Left hindlimb (tissue), 1 donor: ENCODE measurements around the gene PHC1.
"Not testable (repeated sequence)": the region's sequence is repeated elsewhere in the genome, so short reads cannot be mapped to it uniquely, and the experiment has no call there.

ENCODE experiments used
- DNase-seq: peaks from one replicate; pipeline ENCODE4 v3.0.0-alpha.2; 2018

Gene PHC1

DNA sequence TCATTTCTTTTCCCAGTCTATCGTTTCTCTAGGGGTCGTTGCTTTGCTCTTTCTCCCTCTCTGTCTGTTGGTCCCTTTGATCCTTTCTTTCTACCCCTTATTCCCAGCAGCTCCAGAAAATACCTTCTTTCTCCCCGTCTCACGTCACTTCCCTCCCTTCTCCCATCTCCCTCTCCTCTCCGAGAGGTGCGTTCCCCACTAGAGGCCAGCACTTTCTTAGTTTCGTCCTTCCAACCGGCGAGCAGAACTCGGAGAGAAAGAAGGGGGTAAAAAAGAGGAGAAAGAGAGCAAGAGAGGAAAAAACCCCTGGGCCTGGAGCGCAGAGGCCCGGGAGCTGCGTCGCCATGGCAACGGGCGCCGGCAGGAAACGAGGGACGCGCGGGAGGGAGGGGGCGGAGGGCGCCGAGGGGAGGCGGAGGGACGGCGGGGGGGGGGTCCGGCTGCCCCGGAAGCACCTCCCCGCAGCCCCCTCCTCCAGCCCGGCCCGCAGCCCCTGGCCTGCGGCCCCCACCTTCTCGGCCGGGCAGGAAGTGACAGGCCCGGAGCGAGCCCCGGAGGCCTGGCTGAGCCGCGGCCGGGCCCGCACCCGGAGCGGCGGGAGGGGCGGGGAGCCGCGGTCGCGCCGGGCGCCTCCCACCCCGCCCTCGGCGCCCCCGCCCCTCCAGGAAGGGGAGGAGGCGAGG is at the start of gene PHC1:
TSS of gene PHC1 (plus strand) at position 477 of the 683 bp plus-strand sequence. CDS start 3,169 bp downstream, outside the sequence.
- peak; percentile 93 for DNase-seq

GRCh38 chr12:8866429-8866828 is 47.9 kb upstream of the PHC1 start:
- DNase-seq = no peak

- no peak for DNase-seq
Measured at GRCh38 chr12:8867009-8867408, 47.3 kb upstream of the PHC1 start.

DNA sequence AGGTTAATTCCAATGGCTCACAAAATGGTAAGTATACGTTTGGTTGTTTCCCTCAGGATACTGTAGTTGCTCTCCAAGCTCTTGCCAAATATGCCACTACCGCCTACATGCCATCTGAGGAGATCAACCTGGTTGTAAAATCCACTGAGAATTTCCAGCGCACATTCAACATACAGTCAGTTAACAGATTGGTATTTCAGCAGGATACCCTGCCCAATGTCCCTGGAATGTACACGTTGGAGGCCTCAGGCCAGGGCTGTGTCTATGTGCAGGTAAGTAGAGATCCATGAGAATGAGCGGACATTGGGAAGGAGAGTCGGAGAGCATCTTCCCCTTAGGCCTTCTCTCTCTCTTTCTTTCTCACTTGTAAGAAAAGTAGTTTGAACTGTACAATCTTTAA is 46.5 kb upstream of the PHC1 start:
- no peak for DNase-seq

- DNase-seq = no peak
Measured at GRCh38 chr12:8870586-8870985, 43.7 kb upstream of the PHC1 start.

DNA sequence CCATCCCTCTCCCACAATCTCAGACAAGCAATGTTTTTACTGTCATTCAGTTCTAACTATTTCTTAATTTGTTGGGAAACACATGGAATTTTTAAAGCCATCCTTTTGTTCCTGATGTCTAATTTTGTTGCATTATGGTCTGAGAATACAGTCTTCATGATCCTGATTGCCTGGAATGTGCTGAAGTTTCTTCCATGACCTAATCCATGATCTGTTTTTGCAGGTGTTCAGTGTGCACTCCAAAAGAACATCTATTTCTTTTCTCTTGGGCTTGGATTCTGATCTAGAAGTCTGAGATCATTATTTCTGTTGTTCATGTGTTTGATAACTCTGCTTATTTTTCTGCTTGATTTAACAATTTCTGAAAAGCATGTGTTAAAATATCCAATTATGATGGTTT is 43.2 kb upstream of the PHC1 start:
- no peak for DNase-seq

GRCh38 chr12:8876887-8877286 is 37.4 kb upstream of the PHC1 start:
- DNase-seq = no peak

DNA sequence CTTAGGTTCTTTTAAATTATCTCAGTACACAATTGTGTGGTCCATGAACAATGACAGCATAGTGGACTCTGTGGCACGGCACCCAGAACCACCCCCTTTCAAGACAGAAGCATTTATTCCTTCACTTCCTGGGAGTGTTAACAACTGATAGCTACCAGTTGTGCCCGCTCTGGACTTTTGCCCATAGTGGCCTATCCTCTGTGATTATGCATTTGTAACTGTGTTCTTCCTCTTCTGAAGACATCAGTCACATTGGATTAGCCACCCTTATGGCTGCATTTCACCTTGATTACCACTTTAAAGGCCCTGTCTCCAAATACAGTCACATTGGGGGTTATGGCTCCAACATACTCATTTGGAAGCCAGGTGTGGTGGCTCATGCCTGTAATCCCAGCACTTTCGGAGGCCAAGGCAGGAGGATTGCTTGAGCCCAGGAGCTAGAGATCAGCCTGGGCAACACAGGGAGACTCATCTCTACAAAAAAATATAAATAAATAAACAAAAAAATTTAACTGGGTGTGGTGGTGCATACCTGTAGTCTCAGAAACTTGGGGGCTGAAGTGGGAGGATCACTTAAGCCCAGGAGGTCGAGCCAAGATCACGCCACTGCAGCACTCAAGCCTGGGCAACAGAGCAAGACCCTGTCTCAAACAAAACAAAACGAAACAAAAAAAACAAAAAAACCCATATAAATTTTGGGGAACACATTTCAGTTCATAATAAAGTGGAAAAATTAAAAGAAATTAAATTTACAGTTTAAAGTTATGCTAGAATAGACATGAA is 27.6 kb upstream of the PHC1 start:
- DNase-seq = no peak

DNA sequence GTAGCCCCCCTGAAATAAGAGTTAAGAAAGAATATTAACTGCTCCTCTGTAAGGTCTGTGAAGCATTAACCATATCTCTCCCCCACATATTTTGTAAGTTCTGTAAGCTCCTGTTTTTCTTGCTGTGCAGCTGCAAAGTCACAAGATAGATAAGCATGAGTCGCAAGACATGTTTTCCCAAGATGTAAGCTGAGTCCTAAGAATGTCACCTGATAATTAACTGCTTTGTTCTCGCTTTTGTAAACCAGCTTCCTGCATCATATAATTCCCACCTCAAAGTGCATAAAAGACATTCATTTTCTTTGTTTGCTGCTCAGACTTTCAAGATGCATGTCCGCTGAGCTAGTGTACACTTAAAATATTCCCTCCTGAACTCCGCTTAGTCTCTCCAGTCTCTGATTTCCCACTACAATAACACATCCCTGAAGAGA is 27.0 kb upstream of the PHC1 start:
- no peak for DNase-seq

DNA sequence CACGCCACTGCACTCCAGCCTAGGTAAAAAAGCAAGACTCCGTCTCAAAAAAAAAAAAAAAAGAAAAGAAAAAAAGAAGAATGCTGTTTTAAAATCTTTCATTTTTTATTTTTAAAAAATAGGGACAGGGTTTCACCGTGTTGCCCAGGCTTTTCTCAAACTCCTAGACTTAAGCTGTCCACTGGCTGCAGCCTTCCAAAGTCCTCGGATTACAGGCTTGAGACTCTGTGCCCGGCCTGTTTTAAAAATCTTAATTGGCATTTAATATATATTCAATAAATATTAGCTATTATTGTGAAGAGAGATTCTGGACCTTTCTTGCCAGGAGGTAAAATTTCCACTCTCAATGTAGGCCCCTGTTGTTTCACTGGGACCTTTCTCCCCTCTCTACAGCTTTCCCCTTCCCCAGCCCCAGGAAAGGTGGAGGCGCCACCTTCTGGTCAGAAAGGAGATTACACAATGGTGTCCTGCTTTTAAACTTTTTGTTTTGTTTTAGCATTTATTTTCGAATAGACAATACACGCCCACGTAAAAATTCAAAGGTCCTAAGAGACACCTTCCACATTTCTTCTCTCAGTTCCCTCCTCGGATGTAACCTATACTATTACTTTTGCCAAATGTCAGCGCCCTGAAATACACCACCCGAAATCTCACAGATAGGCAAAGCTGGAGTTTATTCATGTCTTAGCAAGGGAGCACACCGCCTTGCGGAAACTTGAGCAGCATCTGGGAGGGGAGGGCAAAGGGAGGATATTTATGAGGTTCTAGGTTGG is 23.8 kb upstream of the PHC1 start:
- DNase-seq = peak; percentile 68

GRCh38 chr12:8891976-8892375 is 22.3 kb upstream of the PHC1 start:
- no peak for DNase-seq

GRCh38 chr12:8894378-8894777 is 19.9 kb upstream of the PHC1 start:
- DNase-seq = no peak

GRCh38 chr12:8894986-8895385 is 19.3 kb upstream of the PHC1 start:
- DNase-seq = no peak

GRCh38 chr12:8897081-8897480 is 17.2 kb upstream of the PHC1 start:
- no peak for DNase-seq

DNA sequence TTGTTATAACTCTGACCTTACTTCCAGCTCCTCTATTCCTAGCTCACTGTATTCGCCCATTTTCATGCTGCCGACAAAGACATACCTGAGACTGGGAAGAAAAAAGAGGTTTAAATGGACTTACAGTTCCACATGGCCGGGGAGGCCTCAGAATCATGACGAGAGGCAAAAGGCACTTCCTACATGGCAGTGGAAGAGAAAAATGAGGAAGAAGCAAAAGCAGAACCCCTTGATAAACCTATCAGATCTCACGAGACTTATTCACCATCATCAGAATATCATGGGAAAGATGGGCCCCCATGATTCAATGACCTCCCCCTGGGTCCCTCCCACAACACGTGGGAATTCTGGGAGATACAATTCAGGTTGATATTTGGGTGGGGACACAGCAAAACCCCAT is 14.5 kb upstream of the PHC1 start:
- no peak for DNase-seq

- DNase-seq = not testable (repeated sequence)
Measured at GRCh38 chr12:8902703-8903102, 11.6 kb upstream of the PHC1 start.

DNA sequence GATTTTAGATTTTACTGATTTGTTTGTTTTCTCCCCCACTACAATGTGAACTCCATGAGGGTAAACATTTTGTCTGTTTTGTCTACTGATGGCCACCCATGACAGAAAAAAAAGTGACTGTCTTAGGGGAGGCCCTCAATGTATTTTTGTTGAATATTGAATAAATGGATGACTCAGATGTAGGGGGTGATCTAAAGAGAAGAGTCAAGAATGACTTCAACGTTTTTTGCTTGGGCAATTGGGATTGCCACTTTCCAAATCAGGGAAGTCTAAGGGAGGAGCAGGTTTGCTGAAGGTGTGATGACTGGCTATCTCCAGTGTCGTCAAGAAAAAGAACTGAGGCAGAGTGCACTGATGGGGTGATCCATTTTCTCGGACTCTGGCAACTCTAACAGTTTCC is 10.7 kb upstream of the PHC1 start:
- no peak for DNase-seq

DNA sequence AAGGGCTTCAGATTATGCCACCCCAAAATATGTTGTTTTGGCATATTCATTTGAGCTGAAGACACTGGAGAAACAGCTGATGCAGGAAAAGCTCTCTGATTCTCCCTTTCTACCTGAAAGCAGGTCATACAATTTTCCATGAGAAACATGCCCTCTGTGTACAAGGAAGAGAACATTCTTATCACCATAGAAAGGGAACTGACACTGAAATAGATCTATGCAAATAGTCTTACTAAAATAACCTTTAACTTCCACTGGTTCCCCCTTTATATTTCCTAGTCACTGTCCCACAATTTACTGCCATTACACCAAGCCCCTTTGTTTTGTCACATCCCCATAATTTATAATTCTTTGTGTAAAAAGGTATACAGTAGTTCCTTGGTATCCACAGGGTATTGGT is 9.6 kb upstream of the PHC1 start:
- no peak for DNase-seq

GRCh38 chr12:8905546-8905945 is 8.8 kb upstream of the PHC1 start:
- no peak for DNase-seq

DNA sequence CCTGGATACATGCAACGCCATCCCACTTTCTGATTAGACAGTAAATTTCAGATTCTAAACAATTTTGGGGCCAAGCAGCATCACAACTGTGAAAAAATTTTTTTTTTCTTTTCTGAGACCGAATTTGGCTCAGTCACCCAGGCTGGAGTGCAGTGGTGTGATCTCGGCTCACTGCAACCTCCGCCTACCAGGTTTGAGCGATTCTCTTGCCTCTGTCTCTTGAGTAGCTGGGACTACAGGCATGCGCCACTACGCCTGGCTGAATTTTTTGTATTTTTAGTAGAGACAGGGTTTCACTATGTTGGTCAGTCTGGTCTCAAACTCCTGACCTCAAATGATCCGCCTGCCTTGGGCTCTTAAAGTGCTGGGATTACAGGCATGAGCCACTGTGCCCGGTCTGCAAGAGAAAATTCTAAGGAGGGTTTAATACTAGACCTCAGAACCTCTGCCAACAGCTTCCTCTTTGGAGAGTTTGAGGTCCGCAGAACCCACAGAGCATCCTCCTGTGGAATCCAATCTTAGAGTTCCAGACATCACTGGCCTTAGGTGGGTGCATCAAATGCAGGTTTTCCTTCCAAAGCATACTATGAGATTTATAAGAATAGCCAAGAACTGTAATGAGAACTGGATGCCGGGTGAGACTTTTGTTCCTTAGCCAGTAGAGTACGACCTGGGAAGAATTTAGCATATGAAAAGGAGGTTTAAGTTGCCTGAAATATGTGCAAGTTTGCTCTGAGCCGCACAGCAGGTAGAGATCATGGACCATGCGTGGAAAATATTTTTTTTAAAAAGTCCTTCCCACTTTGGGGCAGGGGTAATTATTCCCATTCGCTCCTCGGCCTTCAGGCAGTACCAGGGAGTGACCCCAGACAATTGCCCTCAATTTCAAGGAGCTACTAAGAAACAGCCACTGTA is 7.8 kb upstream of the PHC1 start:
- peak; percentile 33 for DNase-seq

DNA sequence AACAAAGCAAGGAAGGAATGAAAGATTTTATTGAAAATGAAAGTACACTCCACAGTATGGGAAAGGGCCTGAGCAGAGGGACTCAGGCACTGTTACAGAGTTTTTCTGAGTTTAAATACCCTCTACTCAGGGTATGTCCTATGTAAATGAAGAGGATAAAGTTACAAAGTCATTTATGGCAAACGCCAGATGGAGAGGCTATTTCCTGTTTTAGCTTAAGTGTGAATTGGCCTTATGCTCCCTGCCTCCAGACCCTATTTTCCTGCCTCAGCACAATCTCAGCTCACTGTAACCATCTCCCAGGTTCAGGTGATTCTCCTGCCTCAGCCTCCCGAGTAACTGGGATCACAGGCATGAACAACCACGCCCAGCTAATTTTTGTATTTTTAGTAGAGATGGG is 6.8 kb upstream of the PHC1 start:
- DNase-seq = no peak

DNA sequence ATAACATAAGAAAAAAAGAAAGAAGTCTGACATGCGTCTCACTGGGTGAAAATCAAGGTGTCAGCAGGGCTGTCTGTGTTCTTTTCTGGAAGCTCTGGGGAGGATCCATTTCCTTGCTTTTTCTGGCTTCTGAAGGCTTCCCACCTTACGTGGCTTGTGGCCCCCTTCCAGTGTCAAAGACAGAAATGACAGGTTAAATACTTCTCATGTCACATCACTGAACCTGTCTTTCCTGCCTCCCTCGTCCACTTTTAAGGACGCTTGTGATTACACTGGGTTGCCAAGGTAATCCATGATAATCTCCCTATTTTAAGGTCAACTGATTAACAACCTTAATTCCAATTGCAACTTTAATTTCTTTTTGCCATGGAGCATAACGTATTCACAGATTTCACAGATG is 4.6 kb upstream of the PHC1 start:
- no peak for DNase-seq
